ENCODE results near the gene AUH.
A peak's percentile ranks its signal among the peaks of the same experiment; 100 is the strongest.
"Not testable (repeated sequence)": the region's sequence is repeated elsewhere in the genome, so short reads cannot be mapped to it uniquely, and the experiment has no call there.

AUH gene

DNA sequence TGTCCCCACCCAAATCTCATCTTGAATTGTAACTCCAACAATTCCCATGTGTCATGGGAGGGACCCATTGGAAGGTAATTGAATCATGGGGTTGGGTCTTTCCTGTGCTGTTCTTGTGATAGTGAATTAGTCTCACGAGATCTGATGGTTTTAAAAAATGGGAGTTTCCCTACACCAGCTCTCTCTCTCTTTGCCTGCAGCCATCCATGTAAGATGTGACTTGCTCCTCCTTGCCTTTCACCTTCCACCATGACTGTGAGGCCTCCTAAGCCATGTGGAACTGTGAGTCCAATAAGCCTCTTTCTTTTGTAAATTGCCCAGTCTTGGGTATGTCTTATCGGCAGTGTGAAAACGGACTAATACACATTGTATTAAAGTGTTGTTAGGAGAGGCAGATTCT lies 16.3 kb upstream of the AUH start:
- not testable (repeated sequence) for DNase-seq

DNA sequence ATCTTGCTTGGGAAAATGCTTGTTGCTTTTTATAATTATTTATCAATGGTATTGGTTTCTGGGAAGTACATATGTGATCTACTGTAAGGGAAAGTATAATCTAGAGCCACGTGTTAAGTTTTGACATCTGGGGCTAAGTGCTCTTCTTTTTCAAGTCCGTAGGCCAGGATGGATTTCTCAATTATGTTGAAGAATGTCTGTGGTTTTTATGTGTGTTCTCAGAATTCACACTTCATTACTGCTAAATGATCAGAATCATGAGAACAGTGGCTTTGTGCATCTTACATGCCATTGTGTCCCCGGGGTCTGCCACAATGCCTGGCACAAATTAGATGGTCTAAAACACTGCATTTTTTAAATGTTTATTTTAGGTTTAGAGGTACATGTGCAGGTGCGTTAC lies 14.5 kb upstream of the AUH start:
- DNase-seq: no peak

DNA sequence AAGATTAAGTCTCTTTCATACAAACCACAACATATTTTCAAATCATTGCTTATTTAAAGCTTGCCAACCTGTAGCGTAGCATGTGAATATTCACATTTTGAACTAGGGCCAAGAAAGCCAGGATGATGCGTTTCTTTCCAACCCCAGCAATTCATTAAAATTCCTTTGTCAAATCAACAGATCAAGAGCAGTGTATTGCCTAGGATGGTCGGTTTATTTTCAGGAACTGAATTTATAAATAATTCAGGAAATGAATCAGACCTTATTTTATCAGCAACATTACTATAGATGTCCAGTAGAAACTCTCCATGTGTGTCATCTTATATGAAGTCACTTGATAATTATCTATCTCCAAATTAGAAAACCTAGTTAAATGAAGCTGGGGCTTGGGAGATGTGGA lies 13.2 kb upstream of the AUH start:
- no peak for DNase-seq

DNA sequence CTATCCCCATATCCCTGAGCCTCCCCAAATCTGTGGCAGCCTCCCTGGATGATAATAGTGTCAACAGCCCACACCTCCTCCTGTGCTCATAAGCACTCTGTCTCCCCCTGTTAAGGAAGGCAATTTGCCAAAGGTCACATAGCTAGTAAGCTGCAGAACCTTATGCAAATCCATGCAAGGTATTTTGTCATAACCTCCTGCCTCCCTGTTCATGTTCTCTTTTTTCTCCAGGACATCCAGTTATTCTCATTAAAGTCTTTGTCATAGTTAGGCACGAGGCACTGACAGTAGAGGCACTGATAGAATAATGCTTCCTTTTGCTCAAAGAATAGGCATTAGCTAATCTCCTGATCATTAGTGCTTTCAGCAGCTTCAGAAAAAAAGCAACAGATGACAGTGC lies 10.2 kb upstream of the AUH start:
- no peak for DNase-seq

DNA sequence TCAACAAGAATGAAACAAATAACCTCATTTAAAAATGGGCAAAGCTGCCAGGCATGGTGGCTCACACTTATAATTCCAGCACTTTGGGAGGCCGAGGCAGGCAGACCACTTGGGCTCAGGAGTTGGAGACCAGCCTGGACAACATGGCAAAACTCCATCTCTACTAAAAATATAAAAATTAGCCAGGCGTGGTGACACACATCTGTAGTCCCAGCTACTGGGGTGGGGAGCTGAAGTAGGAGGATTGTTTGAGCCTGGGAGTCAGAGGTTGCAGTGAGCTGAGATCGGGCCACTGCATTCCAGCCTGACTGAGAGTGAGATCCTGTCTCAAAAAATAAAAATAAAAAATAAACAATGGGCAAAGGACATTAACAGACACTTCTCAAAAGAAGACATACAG lies 8.3 kb upstream of the AUH start:
- DNase-seq: not testable (repeated sequence)

DNA sequence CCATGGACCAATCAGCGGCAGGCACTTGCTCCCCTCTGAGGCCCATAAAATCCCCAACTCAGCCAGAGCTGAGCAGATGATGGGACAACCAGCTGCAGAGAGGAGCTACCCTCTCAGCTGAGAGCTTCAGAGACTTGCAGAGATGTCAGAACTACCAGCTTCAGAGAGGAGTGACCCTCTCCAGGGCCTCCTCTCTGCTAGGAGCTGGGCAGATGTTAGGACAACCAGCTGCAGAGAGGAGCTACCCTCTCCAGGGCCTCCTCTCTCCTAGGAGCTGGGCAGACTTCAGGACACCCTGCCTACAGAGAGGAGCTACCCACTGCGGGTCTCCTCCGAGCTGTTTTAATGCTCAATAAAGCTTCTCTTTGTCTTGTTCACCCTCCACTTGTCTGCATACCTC lies 3.0 kb upstream of the AUH start:
- no peak for DNase-seq

DNA sequence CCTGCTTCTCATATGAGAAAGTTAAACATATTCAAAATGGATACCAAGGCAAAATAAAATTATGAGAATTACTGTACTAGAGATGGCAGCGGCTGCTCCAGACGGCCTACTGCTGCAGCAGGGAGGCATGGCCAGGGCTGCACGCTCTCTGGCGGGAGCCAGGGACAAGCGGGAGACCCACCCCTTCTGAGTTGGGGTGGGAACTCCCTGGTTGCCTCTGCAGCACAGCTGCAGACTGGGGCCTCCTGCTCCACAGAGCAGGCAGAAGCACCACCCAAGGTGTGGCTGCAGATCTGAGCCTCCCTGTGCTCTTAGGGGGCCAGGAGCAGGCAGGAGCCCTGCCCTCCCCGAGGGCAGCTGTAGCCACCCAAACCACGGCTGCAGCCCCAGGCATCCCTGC lies 2.3 kb upstream of the AUH start:
- DNase-seq: no peak

DNA sequence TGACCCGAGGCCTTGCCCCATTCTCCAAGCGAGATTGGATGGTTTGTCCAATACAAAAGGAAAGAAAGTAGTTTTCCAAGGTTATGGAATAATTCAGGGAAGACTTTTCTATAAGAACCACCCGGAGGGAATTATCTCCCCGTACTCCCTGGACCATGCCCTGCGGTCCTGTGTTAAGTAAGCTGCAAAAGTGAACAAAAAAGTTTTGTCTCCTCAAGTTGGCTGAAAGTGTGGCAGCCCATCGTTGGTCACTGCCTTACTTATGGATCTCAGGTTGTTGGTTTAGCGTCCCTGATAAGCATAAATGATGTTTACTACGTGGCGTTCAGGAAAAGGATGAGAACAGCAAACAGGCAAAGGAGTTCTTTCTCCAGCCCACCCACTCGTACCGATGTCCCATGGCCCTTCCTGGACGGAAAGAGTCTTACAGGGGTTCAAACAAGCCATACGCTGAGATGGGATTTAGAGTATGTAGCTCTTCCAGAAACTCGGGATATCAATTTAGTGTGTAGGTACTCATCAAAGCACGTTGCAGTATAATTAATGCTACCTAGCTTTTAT lies 413 bp upstream of the AUH start:
- DNase-seq: no peak

DNA sequence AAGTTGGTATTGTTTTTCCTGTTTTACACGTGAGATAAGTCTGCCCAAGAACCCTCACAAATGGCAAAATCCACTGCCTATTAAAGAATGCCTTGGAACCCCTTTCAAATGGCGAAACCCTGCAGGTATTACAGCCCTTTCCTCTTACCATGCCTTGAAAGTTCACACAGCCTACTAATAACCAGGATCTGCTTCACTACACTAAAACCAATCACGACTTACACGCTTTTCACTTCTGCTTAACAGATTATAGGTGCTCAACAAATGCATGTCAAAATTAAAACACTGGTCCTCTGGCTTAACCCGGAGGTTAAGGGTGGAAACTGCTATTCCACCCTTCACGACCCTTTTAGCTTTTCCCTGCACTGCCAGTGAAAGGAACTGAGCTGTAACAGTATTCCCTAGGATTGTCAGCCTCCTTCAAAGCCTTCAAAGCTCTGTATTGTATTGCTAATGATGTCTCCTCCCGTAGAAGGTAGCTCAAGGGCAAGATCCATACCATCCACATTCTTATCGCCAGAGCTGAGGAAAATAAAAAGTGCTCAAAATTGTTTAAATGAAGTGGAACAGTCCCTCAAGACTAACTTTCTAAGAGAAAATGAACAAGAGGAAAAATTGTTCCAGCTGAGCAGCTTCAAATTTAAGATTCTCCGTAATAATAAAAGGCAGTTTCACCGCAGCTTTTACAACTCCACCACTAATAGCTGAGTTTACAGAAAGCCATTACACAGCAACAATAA lies 997 bp downstream of the AUH start:
- peak in 1 of 2 experiments; percentile 1 for DNase-seq

DNA sequence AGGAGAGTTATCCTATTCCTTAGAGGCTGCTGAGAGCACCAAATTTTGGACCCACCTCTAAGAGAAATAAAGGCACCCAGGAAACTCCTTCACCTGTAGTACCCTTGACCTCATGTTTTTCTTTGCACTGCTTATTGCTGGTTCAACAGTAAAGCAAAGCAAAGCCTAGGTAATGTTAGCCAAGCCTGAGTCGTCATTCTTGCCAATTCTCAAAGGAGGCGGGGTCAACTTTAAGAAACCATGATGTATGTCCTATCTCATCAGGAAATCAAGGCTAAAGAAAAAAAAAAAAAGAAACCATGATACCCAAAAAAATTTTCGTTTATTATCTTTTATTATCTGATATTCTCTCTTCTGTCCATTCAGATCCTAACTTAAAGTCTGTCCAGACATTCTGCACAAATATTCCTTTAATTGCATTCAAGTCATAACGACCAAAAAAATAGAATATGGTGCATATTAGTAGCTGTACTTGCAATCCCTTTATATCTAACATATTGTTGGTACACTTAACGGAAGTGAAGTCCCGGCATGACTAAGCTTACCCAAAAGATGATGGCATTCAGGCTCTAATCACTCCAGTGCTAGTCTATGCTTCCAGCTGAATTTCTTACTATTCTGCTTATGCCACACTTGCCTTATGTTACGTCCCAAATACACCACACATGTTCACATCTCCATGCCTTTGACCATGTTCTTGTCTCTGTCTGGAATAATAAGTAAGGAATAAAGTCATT lies 1.8 kb downstream of the AUH start:
- DNase-seq: no peak

DNA sequence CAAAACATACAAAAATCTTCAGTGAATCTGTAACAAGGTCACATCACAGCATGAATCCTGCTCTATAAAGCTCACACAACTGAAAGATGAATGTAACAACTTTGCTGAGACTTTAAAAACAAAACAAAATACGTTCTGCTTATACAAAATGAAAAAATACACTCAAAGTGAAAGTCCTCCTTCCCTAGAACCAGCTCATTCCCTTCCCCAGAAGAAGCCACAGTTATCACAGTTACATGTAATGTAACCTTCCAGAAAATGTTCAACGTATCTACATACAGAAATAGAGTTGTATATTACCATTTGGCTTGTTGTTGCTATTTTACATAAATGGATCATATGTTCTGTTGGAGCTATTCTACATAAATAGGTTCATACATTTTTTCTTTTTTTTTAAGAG lies 2.6 kb downstream of the AUH start:
- no peak for DNase-seq

DNA sequence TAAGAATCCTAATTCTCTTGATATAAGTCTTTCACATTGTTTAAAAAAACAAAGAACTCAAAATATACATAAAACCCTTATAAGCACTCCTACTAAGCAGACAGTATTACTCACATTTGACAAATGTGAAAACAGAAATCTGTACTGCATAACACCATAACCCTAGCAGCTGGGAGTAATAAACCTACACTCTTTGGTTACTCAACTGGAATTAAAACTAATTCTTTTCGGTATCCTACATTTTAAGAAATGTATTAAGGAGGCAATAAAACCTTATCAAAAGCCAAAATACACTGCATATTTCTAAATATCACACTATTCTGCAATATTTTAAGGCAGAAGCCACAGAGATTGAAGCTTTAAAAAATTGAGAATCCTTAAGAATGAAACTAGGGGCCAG lies 6.8 kb downstream of the AUH start:
- no peak for DNase-seq

DNA sequence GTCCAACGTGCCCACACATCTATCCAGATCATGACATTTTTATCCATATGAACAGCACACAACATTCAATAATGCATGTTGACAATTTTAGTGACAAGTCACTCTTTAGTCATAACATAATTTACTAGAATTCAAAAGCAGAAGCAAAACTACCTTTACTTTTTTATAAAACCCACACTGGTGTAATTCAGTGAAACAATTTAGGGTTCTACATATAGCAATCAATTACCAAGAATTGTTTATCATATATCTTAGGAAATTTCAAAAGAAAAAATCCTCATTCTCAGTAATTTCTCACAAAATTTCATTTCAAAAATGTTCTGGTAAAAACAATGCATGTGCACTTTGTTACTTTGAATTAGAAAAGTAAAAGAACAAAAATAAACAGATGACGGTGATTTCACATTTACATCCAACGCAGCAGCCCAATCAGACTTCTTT lies 12.6 kb downstream of the AUH start:
- no peak for DNase-seq

DNA sequence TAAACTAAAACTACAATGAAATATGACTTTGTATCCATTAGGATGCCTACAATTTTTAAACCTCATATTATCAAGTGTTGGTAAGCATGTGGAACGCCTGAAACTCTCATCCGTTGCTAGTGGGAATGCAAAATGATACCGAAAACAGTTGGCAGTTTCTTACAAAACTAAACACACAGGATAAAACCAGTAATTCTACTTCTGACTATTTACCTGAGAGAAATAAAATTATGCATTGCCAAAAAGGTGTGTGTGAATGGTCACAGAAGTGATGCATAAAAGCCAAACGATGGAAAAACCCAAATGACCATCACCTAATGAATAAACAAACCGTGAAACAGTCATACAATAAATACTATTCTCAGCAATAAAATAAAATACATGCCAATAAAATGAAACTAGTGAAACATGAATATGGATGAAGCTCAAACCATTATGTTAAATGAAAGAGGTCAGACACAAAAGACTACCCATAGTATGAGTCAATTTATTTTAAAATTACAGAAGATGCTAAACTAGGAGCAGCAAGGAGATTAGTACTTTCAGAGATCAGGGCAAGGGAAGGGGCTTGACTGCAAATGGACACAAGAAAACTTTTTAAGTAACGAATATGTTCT lies 13.4 kb downstream of the AUH start:
- DNase-seq: no peak

DNA sequence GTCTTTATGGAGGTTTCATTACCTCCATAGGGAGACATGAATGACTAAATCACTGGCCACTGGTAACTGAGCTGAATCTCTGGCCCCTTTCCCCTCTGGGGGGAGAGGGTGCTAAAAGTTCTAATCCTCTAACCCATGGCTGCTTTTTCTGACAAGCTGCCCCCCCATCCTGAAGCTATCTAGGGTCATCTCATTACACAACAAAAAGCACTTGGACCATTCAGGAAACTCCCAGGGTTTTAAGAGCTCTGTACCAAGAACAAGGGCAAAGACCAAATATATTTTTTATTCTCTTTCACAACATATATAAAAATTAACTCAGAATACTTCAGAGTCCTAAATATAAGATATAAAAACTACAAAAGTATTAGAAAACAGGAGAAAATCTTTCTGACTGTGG lies 14.3 kb downstream of the AUH start:
- no peak for DNase-seq

DNA sequence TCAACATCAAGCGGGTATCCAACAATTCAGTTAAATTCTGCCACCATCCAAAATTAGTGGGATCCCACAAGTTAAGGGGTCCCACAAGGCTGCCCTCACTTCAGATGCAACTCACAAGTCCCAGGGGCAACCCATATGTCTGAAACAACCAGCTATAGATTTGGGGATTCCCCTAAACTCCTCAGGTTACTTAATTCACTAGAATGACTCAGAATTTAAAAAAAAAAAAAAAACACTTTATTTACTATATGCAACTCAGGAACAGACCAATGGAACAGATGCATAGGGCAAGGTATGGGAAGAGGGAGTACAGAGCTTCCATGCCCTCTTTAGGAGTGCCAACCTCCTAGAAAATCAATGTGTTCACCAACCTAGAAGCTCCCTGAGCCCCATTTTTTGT lies 15.1 kb downstream of the AUH start:
- no peak for DNase-seq

DNA sequence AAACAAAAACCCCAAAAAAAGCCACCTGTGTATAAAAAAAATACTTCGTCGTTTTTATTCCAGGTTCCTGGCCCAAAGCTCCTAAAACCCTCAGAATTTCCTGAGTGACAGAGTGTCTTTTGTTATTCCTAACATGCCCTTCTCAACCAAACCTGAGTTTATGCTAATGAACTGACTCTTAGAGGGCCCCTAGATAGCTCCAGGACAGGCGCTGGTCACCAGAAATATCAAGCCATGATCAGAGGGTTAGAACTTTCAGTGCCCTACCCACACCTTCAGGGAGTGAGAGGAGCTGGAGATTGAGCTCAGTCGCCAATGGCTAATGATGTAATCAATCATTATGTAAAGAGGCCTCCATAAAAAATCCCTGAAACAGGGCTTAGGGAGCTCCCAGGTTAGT lies 15.7 kb downstream of the AUH start:
- no peak for DNase-seq

DNA sequence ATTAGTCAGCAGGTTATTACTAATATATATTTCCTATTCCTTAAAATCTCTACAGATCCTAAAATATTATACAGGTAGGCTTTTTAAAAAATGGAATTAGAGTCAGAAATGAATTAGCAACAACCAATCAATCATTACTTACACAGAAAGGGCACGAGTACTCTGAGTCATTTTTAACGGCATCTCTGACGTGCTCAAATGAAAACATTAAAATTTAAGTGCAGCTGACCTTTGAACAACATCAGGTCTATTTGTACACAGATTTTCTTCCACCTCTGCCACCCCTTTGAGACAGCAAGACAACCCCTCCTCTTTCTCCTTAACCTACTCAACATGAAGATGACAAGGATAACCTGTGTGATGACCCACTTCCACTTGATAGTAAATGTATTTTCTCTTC lies 19.1 kb downstream of the AUH start:
- no peak for DNase-seq

DNA sequence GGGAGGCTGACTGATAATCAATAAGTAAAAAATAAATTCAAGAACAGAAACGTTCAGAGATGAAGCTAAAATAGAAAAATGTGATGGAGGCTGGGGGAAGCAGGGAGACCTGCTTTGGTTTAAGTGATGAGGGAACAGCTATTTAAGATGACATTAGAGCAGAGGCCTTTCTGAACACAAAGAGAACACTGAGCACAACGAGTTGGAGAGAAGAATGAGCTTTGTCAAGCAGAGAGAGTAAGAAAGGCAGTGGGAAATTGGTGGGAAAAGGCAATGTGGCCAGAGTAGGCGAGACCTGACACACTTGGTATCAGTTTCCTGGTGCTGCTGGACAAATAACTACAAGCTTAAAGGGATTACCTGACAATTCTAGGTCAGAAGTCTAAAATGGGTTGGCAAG lies 20.0 kb downstream of the AUH start:
- no peak for DNase-seq

DNA sequence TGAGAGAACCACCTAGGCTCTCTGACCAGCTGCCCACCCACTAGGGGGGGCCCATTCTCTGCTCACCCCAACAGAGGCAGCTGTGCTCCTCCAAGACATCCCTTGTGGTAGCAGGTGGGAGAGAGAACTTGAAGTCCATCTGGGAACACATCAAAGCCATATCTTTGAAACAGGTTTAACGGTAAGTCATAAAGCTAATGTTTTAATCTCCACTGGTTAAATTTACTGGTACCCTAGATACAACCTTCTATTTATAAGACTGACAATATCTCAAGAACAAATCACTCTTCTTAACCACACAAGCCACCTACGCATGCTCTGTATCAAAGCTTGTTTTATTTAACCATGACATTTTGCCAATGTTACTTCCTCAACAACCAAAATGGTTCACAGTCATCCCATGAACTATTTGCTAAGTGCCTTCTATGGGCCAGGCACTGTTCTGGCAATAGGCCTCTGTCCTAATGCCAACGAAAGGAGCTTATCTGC lies 20.4 kb downstream of the AUH start:
- DNase-seq: no peak

DNA sequence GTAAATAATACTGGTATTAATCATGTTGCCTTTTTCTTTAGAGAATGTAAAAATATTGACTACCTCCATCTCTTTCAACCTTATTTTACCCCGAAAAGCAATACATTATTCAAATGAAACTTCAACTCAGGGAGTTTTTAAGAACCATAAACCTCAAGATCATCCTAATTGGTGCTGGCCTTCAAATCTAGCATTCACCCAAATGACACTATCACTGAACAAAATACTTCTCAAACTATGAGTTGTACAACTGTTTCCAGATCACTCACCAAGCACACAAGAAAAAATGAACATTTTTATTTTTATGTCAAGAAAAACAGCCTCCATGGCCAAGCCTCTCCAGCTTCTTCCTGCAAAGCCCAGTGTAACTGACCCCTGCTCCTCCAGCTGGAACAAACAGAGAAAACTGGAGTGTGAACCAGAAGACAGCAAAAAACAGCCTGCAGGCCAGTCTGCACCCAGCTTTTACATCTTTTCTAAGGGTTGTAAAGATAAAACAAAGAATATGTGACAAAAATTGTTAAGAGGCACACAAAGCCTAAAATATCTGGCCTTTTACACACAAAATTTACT lies 21.2 kb downstream of the AUH start:
- no peak for DNase-seq

DNA sequence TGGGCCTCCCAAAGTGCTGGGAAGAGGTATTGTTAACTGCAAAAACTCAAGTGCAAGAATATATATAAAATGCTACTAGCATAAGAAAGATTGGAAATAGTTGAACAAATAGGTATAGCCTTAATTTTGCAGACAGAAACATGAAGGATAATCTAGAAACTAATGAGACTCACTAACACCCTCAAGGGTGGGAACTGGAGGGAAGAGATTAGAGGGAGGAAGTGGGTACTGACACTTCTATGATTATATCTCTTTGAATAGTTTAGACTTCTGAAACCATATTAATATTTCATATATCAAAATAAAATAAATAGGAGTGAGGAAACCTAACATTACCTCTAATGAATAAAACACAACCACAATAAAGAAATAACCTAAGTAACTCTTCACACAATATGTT lies 23.0 kb downstream of the AUH start:
- no peak for DNase-seq

DNA sequence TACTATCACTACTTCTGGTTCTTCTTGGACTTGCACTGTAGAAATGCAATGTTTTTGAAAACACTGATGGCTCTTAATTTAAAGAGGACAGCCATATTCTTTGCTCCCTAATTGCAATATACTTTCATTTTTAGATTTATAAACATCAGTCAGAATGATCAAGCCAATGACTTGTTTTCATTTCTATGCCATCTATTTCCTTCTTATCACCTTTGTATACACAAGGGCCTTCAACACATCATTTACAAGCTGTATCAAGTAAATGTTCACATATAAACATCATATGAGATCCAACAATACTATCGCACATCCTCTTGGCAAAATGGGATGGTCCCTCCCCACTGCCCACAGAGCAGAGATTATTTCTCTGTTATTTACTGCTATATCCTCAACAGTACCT lies 24.9 kb downstream of the AUH start:
- DNase-seq: no peak

DNA sequence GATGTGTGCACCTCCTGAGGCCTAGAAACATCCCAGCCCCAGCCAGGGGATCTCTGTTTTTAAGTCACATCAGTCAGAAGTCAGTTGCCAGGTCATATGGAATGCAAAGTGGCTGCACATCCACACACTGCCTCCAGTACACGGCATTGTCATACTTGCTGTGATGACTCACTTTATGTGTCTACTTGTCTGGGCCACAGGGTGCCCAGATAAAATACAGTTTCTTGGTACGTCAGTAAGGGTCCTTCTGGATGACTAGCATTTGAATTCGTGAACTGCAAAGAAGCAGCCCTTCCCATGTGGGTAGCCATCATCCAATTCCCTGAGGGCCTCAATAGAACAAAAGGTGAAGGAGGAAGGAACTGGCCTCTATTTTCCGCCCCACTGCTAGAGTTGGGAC lies 27.7 kb downstream of the AUH start:
- no peak for DNase-seq

All from NCI-H187 (cell line).